Stimulated activated CD8-positive, alpha-beta memory T cell treated with anti-CD3 and anti-CD28 coated beads, Interleukin-12 subunit alpha, Interleukin-12 subunit beta, amount 100 ng/mL, for 24 hours (primary cell): Measurements from ENCODE around the gene KIAA1328.
"Not testable (repeated sequence)": the region's sequence is repeated elsewhere in the genome, so short reads cannot be mapped to it uniquely, and the experiment has no call there.

ENCODE experiments used
- DNase-seq: peaks from one replicate; pipeline ENCODE4 v3.0.0-alpha.2; 2020; ENCODE audit errors: extremely low read depth

The KIAA1328 gene

DNA sequence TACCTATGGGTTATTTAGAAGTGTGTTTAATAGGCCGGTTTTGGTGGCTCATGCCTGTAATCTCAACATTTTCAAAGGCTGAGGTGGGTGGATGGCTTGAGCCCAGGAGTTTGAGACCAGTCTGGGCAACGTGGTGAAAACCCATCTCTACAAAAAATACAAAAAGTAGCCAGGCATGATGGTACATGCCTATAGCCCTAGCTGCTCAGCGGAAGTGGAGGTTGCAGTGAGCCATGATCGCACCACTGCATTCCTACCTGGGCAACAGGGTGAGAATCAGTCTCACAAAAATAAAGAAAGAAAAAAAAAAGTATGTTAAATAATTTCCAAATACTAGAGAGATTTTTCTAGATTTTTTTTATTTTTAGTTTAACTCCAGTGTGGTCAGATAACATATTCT, 316.0 kb downstream of the KIAA1328 start:
- DNase-seq: no peak

DNA sequence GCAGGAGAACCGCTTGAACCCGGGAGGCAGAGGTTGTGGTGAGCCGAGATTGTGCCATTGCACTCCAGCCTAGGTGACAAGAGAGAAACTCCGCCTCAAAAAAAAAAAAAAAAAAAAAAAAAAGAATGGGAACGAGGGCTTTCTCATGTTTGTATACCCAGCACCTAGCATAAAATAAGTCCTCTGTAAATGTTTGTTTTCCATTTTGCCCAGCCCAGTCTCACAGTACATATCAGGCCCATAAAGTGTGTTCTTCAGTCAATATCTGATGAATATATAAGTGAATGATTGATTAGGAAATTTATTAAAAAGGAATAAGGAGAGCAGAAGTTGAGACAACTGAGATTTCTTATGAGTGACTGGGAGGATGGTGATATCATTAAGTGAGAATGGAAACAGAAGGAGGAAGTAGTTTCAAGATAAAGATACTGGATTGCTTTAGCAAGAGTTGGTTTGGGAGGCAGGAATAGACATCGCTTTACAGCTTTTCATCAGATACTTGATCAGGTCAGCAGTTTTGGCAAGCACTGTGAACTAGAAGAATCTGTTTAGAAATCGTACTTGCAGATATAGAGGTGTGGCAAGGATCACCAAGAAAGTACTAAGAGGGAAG, 327.5 kb downstream of the KIAA1328 start:
- no peak for DNase-seq

DNA sequence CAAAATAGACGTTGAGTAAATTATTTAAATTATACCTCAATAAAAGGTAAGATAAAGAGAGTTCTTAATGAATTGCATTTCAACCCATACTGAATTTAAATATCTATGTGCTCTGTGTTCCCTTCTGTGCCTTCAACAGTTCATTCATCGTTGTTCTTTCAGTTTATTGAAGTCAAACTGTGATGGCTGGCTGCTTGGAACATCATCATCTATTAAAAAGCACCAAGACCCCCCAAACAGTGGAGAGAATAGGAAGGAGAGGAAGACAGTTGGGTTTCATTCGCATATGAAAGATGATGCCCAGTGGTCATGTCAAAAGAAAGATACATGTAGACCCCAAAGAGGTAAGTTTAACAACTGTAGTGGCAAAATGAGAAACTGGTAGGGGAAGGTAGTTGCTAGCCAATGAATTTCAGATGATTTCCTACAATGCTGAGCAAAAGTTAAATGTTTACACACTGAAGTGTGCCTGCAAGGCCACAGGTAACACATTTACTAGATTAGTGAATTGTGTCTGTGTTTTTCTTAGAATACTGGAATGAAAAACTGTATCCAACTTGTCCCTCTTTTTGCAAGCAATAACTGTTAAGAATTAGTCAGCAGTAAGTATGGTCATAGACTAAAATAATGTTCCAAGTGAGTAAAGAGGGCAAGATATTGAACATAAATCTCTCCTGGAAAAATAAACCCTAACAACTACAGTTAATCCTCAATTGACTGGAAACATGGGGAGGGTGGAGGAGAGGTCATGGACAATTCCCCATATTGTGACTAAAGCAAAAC, 331.3 kb downstream of the KIAA1328 start:
- no peak for DNase-seq

DNA sequence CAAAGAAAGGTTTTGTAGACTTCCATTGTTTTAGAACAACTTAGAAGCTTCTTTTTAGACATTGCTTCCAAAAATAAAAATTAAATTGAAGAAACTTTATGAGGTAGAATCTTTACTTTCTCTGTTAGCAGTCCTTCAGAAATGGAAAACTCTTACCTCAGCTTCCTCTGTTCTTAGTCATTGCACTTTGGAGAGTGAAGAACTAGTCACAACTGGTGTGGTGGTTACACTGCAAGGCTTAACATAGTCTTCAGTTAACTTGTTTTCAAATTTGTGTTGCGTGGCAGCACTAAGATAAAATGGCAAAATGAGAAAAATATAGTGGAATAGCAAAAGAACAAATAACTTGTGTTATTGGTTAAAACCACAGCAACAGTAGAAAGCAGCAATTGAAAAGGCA, 332.6 kb downstream of the KIAA1328 start:
- no peak for DNase-seq

DNA sequence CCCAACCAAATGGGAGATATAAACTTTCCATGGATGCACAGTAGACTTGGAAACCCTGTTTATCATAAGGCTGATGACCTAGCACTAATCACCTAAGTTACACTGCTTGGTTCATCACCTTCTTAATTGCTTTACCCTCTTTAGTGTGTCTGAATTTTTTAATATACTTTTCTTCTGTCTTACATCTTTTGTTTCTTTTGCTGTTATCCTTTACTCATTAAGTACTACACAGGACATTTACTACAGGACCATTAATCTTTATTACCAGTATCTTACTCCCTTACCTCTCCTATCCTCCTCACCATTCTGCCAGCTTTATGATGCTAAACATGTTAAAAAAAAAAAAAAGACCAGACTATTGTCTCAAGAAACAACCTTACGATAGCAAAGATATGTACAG, 333.6 kb downstream of the KIAA1328 start:
- no peak for DNase-seq

- no peak for DNase-seq
These were observed 334.2 kb downstream of the KIAA1328 start for GRCh38 chr18:37163119-37163518.

DNA sequence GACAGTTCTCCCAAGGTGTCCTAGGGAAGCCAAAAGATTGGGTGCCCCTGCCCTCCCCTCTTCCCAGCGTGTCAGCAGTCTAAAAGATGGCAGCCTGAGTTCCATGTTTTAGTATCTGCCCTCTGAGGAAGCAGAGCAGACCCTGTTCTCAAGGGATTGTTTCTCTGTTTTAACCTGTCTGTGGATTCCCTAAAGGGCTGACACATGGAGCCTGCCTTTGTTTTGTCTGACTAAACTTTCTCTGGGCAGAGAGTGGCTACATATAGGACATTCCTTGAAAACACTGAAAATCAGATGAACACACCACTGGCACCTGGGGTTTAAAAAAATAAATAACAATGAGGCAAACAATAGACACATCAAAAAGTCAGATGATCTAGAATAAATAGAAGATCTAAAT, 337.6 kb downstream of the KIAA1328 start:
- no peak for DNase-seq

DNA sequence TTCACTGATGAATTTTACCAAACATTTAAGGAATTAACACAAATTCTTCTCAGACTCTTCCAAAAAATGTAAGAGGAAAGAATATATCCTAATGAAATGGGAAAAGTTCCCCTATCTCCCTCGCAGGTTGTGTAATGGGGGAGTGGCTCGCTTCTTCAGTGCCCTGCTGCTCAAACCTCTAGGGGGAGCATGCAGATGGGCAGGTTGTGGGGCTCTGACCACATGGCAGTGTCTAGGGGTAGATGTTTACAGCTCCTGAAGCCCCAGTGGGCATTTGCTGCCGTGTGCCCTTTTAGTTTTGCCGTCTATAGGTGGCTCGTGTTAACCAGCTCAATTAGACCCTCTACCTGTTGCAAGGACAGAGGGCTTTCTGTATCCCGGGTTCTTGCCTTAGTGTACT, 338.0 kb downstream of the KIAA1328 start:
- not testable (repeated sequence) for DNase-seq

GRCh38 chr18:37170984-37171383, 342.1 kb downstream of the KIAA1328 start:
- DNase-seq: no peak

DNA sequence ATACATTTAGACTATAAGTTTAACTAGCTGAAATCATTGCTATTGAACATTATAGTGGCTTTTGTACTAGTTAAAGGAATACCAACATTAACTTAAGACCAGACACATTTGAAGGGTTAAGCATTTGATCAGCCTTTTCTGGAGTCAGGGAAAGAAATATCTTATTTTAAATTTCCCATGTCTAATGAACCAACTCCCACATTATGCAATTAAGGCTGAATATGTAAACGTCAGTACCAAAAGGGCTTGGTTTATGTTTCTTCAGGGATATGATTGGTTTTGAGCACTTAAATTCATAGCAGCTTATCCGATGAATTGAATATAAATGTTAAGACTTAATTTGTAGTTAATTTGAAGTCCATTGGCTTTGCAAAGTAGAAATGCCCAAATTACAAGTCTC, 344.5 kb downstream of the KIAA1328 start:
- DNase-seq: no peak

GRCh38 chr18:37175727-37176620, 347.0 kb downstream of the KIAA1328 start:
- DNase-seq: no peak

GRCh38 chr18:37176621-37176934, 347.7 kb downstream of the KIAA1328 start:
- no peak for DNase-seq

- DNase-seq: no peak
These were observed 350.5 kb downstream of the KIAA1328 start for GRCh38 chr18:37179384-37179783.

GRCh38 chr18:37180086-37180485, 351.2 kb downstream of the KIAA1328 start:
- DNase-seq: no peak

- no peak for DNase-seq
These were observed 353.6 kb downstream of the KIAA1328 start for GRCh38 chr18:37182340-37183135.

DNA sequence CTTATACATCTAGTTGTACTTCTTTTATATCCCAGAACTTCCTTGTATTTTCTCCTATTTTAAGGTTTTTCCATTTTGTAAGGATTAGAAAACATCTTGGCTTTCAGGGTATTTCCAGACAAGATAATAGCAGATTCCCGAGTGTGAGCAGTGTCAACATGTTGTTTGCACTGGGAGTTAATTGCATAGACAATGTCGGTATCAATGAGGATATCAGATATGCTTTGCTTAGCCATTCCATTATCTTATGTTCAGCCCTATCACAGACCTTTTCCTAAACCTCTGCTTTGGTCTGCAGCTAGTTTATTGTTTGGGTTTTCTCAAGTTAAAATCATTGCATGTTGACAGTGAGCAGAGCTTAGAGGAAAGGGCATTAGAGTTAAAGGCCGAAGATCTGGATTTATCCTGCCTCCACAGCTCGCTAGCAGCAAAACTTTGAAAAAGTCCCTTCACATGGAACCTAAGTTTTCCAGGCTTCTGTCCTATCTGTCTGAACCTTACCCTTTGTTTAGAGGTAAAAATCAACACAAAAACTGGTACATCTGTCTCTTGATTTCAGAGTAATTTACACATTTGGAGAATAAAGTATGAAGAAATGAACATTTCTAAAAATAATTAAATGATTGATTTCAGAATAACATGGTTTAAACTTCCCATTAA, 355.4 kb downstream of the KIAA1328 start:
- DNase-seq: no peak

DNA sequence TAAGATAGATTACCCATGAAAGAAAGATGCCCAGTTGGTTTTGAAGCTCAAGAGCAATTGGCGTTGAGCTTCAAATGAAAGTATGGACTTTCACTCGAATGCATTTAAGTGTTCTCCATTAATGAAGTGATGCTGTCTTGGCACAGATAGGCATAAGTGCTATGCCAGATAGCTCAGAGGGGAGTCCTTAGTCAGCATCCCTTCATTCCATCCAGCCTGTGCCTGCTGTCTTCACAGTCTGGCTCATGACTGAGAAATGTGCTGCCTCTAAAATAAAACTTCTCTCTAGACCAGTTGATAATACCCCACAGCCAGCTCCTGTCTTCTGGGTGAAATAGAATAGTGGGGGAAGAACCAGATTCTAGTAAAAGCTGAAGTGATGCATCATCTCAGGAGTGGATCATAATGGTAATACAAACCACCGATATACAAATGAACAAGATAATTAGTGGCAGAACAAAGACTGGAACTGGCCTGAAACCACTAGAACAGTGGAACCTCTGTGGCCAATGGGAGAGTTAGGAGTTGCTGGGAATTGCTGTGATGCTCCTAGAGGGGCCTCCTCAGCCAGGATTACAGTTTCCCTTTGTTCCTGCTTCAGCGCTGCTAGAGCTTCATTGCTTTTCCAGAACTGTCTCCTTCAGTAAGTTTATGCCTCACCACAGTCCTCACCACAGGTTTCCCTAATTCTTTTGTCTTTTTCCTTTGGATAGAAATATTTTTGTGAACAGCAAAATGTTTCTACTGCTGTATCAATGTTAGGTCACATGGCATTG, 359.3 kb downstream of the KIAA1328 start:
- DNase-seq: no peak

- DNase-seq: no peak
These were observed 370.8 kb downstream of the KIAA1328 start for GRCh38 chr18:37199741-37200140.

DNA sequence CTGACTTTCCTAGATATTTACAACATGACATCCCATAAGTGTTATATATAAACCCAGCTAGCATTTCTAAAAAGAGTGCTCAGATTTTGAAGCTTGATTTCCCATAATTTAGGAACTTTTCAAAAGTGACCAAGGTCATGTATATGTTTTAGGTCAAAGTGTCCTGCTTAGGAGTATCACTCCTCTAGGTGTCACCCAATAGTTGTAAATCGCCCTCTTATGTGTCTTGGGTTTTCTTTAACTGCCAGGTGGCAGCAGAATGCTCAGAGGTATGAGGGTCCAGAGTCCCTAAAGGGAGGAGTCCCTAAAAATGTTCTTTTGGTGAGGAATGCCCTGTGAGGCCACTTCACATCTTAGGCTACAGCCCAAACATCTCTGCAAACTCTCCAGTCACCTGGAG, 378.4 kb downstream of the KIAA1328 start:
- DNase-seq: no peak

- DNase-seq: no peak
These were observed 381.9 kb downstream of the KIAA1328 start for GRCh38 chr18:37210781-37211180.
